K562 (cell line): ENCODE results near the gene PPP6R1. TPM values are rescaled to one million over a fixed set of nuclear protein-coding genes. Genes with fewer than 3 reads are reported as not detected.

ENCODE experiments used
- CBX1 ChIP-seq: sonication (generic); IDR thresholded peaks from 2 replicates; pipeline ENCODE4 v1.6.1; 2016; ENCODE audit warnings: antibody characterized with exemption, low read depth, mild to moderate bottlenecking
- CBX3 ChIP-seq, 2 experiments: IDR thresholded peaks; 1 replicate in 1 of 2; 2 replicates in 1 of 2; pipeline ENCODE4 v1.6.1; 2012; ENCODE audit warnings: inconsistent platforms in 2 of 2, low read length in 2 of 2, borderline replicate concordance in 1 of 2, control low read depth in 1 of 2
- CHAMP1 ChIP-seq: fragments of 450-650 bp; IDR thresholded peaks from 2 replicates; pipeline ENCODE4 v1.6.1; 2016; ENCODE audit warnings: mild to moderate bottlenecking
- FOXM1 ChIP-seq, 2 experiments: fragments of 450-650 bp in 1 of 2; sonication (generic) in 1 of 2; formaldehyde crosslinking in 1 of 2; IDR thresholded peaks; 2 replicates each; pipeline versions ENCODE4 v1.6.1 to v1.9.0; 2017 to 2022; ENCODE audit warnings: low read depth in 2 of 2, mild to moderate bottlenecking in 2 of 2, missing genetic modification reagents in 1 of 2, moderate library complexity in 1 of 2
- HMG20A ChIP-seq: fragments of 450-650 bp; formaldehyde crosslinking; conservative IDR thresholded peaks from 2 replicates; pipeline ENCODE4 v1.4.0; 2020; ENCODE audit warnings: mild to moderate bottlenecking, mixed read lengths
- MIER1 ChIP-seq: fragments of 450-650 bp; IDR thresholded peaks from 2 replicates; pipeline ENCODE4 v1.6.1; 2016; ENCODE audit warnings: antibody characterized with exemption, mild to moderate bottlenecking, low read depth
- NFIX ChIP-seq: fragments of 250-450 bp; sonication (Bioruptor Pico); IDR thresholded peaks from 2 replicates; pipeline ENCODE4 v1.4.0; 2020; ENCODE audit warnings: low read depth, mild to moderate bottlenecking, moderate library complexity
- REST ChIP-seq, 2 experiments: fragments of 450-650 bp; formaldehyde crosslinking in 1 of 2; IDR thresholded peaks; 2 replicates each; pipeline versions ENCODE4 v1.4.0 to v1.6.1; 2014 to 2020; ENCODE audit warnings: mild to moderate bottlenecking in 2 of 2, borderline replicate concordance in 1 of 2, low read depth in 1 of 2
- SMAD4 ChIP-seq: fragments of 250-450 bp; sonication (Bioruptor Pico); conservative IDR thresholded peaks from 2 replicates; pipeline ENCODE4 v1.8.0; 2021; ENCODE audit warnings: inconsistent platforms, mild to moderate bottlenecking, moderate library complexity
- TCFL5 ChIP-seq: fragments of 250-450 bp; sonication (Bioruptor Pico); conservative IDR thresholded peaks from 2 replicates; pipeline ENCODE4 v1.6.1; 2021; ENCODE audit warnings: mild to moderate bottlenecking, moderate library complexity, matching md5 sums
- ZMIZ1 ChIP-seq, 2 experiments: fragments of 150-350 bp in 1 of 2; IDR thresholded peaks; 2 replicates each; pipeline ENCODE4 v1.6.1; 2012 to 2016; ENCODE audit warnings: low read depth in 2 of 2, low read length in 2 of 2, mild to moderate bottlenecking in 1 of 2, moderate library complexity in 1 of 2
- ZNF324 ChIP-seq: fragments of 250-450 bp; sonication (Bioruptor Pico); IDR thresholded peaks from 2 replicates; pipeline ENCODE4 v1.4.0; 2020; ENCODE audit warnings: mild to moderate bottlenecking
- polyA plus RNA-seq, 8 experiments: library from polyadenylated mRNA; depleted of rRNA in 4 of 8; stranded (reverse) in 5 of 8; unstranded in 3 of 8; fragments of >200 nt; fragmentation: Nextera tagmentation in 2 of 8; fragmentation: Illumina TruSeq in 1 of 8; extraction: Ambion mirVana in 2 of 8; extraction: Trizol in 1 of 8; gene quantifications; 2 replicates each; pipeline versions ENCODE4 v1.2.1 to v1.2.3, GENCODE V29; 2011 to 2014; ENCODE audit warnings: inconsistent platforms in 1 of 8, missing spikeins in 1 of 8
- total RNA-seq, 7 experiments: library from RNA; depleted of rRNA in 6 of 7; stranded (reverse); fragments of >200 nt in 6 of 7; fragmentation: Illumina TruSeq in 2 of 7; extraction: Trizol in 2 of 7; gene quantifications; 2 replicates each; pipeline versions ENCODE4 v1.2.1 to v1.2.3, GENCODE V29; 2011 to 2021; ENCODE audit warnings: low replicate concordance in 1 of 7

PPP6R1 gene
- total and polyA plus RNA-seq, 9 of the 15 experiments (the other 6 are each of a cell fraction or from before 2014, with no cell fraction given) = 0.48 to 135 (median 37.2) TPM

- TF ChIP-seq ZMIZ1 (IDR thresholded peaks at IDR 0.05; ENCODE audit: low read depth in 2 of 2, low read length in 2 of 2) (no peak), CBX3 (IDR thresholded peaks at IDR 0.05; ENCODE audit: borderline replicate concordance in 1 of 2, low read length in 2 of 2) (peak in 1 of 2 experiments; percentile 80; a peak in 2 of 3 replicates), NFIX (CRISPR knock-in tag) (no peak), FOXM1 (IDR thresholded peaks at IDR 0.05; ENCODE audit: low read depth) (no peak), FOXM1 (CRISPR knock-in tag; IDR thresholded peaks at IDR 0.05; ENCODE audit: low read depth) (no peak), SMAD4 (CRISPR knock-in tag) (no peak), CBX1 (0 out of 2 replicates have a peak, but pooled peaks have one; percentile 15), REST (IDR thresholded peaks at IDR 0.05; ENCODE audit: borderline replicate concordance) (peak; percentile 96), REST (CRISPR knock-in tag; IDR thresholded peaks at IDR 0.05; ENCODE audit: low read depth) (0 out of 2 replicates have a peak, but pooled peaks have one; percentile 65), CHAMP1 (no peak), ZNF324 (CRISPR knock-in tag) (peak; percentile 99), MIER1 (peak; percentile 83), TCFL5 (CRISPR knock-in tag) (no peak), HMG20A (no peak)
These were observed 38.3 kb downstream of the PPP6R1 start (continued) for GRCh38 chr19:55220525-55220924.
